ENCODE results near the gene IRF2BP2.

GRCh38 chr1:234643850-234644134 lies 33.8 kb upstream of the IRF2BP2 start:
- no peak for TF ChIP-seq CTCF (conservative IDR thresholded peaks at IDR 0.05; ENCODE audit: low read depth, low read length)
- TF ChIP-seq EZH2 (IDR thresholded peaks at IDR 0.05; ENCODE audit: low read length, unreplicated experiment), result no peak
- TF ChIP-seq EZH2phosphoT487 (IDR thresholded peaks at IDR 0.05; ENCODE audit: borderline replicate concordance, low read length), result no peak

Measured in PC-3 (cell line).